ENCODE data around the gene GAPVD1. TPM values are rescaled to one million over a fixed set of nuclear protein-coding genes. Genes with fewer than 3 reads are reported as not detected.
A peak's percentile ranks its signal among the peaks of the same experiment; 100 is the strongest.
"Not testable (repeated sequence)": the region's sequence is repeated elsewhere in the genome, so short reads cannot be mapped to it uniquely, and the experiment has no call there.

The GAPVD1 gene
- polyA plus RNA-seq, 3 donors from 2014 or later: 18.1 to 53.3 (median 28.7) TPM

DNA sequence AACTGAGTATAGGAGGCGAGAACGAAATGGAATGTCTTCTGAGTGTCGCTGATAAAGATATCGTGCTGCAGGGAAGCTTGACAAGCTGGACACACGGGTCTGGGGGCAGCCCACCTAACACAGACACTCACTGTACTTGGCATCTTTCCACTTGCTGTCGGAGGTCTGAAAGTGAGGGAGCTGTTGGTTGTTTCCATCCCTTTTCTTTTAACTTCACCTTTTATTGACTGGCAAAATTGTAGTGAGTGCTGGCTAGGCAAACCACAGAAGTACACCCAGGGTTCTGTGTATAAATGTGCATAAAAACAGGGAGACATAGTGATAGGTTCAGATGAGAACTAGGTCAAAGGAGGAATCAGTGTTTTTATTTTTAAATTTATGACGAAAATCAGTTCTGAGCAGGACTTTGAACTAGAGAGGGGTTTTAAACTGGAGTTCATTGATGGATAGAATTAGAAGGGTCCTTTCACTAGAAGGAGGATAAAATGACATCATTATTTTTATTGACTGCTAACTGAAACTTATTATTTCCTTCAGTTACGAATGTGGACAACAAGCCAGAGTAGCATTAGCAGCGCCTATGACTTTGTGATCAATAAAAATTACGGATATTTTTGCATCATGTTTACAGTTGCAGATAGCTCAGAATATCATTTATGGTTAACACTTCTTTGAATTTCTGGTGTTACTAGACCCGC lies 817 bp downstream of the GAPVD1 start:
- Mint-ChIP-seq H3K36me3 (peaks cover 0 to 4% (median 0%) of the 10 kb centered on the region in 3 donors), H3K4me3 (peak overlapping the region; percentile 87 to 99 (median 97)), H3K4me1 (peaks cover 38 to 59% of the 10 kb centered on the region in 2 donors), H3K9me3 (no peaks in the 10 kb centered on the region), H3K27ac (peak overlapping the region; percentile 78 to 96 (median 92)), H3K27me3 (ENCODE audit: low read depth in 3 of 3) (peaks cover 7 to 10% (median 9%) of the 10 kb centered on the region in 3 donors)
- peak in 1 of 3 donors; percentile 19 for DNase-seq

DNA sequence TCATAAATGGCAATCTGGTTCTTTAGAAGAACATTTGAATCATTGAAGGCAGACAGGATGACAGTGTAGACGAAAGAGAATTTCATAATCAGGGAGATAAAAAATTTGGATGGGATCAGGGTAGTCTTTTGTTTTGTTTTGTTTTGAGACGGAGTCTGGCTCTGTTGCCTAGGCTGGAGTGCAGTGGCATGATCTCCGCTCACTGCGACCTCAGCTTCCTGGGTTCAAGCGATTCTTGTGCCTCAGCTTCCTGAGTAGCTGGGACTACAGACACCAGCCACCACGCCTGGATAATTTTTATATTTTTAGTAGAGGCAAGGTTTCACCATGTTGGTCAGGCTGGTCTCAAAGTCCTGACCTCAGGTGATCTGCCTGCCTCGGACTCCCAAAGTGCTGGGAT lies 2.4 kb downstream of the GAPVD1 start:
- H3K9me3 Mint-ChIP-seq; H3K36me3 Mint-ChIP-seq; DNase-seq; H3K27me3 Mint-ChIP-seq (ENCODE audit: low read depth in 3 of 3): not testable (repeated sequence)
- Mint-ChIP-seq H3K4me1 (peaks cover 46 to 70% of the 10 kb centered on the region in 2 donors), H3K27ac (peak overlapping the region in 4 of 6 donors; percentile 0 to 60 (median 50)), H3K4me3 (peak overlapping the region; percentile 2 to 42 (median 16))

GRCh38 chr9:125268394-125269013 lies 6.9 kb downstream of the GAPVD1 start:
- no peaks in the 10 kb centered on the region for H3K9me3 Mint-ChIP-seq
- peak overlapping the region in 2 of 6 donors; percentile 58 to 59 for H3K27ac Mint-ChIP-seq

GRCh38 chr9:125269014-125269397 lies 7.4 kb downstream of the GAPVD1 start:
- H3K4me3 Mint-ChIP-seq: no peak overlapping the region
- H3K4me1 Mint-ChIP-seq: peaks cover 25 to 59% of the 10 kb centered on the region in 2 donors
- H3K27me3 Mint-ChIP-seq (ENCODE audit: low read depth in 3 of 3): peaks cover 0 to 2% (median 0%) of the 10 kb centered on the region in 3 donors
- no peaks in the 10 kb centered on the region for H3K9me3 Mint-ChIP-seq
- peaks cover 0 to 4% (median 0%) of the 10 kb centered on the region in 3 donors for H3K36me3 Mint-ChIP-seq
- peak overlapping the region in 1 of 6 donors; percentile 40 for H3K27ac Mint-ChIP-seq
- no peak for DNase-seq

More at GRCh38 chr9:125268394-125269013, 6.9 kb downstream of the GAPVD1 start:
- H3K4me3 Mint-ChIP-seq: no peak overlapping the region
- peaks cover 0 to 7% (median 0%) of the 10 kb centered on the region in 3 donors for H3K36me3 Mint-ChIP-seq
- H3K4me1 Mint-ChIP-seq: peaks cover 28 to 62% of the 10 kb centered on the region in 2 donors
- peaks cover 0 to 2% (median 0%) of the 10 kb centered on the region in 3 donors for H3K27me3 Mint-ChIP-seq (ENCODE audit: low read depth in 3 of 3)
- DNase-seq: no peak

GRCh38 chr9:125271081-125271480 lies 9.5 kb downstream of the GAPVD1 start:
- Mint-ChIP-seq H3K9me3 (no peaks in the 10 kb centered on the region), H3K36me3 (peaks cover 0 to 3% (median 0%) of the 10 kb centered on the region in 3 donors), H3K4me3 (no peak overlapping the region), H3K27ac (no peak overlapping the region), H3K27me3 (ENCODE audit: low read depth in 3 of 3) (peaks cover 0 to 2% (median 0%) of the 10 kb centered on the region in 3 donors), H3K4me1 (peaks cover 17 to 39% of the 10 kb centered on the region in 2 donors)
- DNase-seq: no peak

GRCh38 chr9:125272697-125273096 lies 11.1 kb downstream of the GAPVD1 start:
- DNase-seq: no peak
- Mint-ChIP-seq H3K27ac (no peak overlapping the region), H3K36me3 (peaks cover 0 to 3% (median 0%) of the 10 kb centered on the region in 3 donors), H3K4me1 (peaks cover 21 to 39% of the 10 kb centered on the region in 2 donors), H3K27me3 (ENCODE audit: low read depth in 3 of 3) (peaks cover 0 to 2% (median 0%) of the 10 kb centered on the region in 3 donors), H3K9me3 (no peaks in the 10 kb centered on the region), H3K4me3 (no peak overlapping the region)

DNA sequence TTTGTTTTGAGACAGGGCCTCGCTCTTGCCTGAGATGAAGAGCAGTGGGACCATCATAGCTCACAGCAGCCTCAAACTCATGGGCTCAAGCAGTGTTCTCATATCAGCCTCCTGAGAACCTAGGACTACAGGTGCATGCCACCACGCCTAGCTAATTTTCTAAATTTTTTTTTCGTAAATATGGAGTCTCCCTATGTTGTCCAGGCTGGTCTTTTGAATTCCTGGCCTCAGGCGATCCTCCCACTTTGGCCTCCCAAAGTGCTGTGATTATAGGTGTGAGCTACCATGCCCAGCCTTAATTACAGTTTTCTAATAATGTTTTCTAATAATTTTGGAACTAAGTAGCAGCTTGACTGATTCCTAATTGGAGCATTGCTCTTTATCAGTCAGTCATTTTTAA lies 15.1 kb downstream of the GAPVD1 start:
- no peak overlapping the region for H3K27ac Mint-ChIP-seq
- no peaks in the 10 kb centered on the region for H3K36me3 Mint-ChIP-seq
- no peaks in the 10 kb centered on the region for H3K9me3 Mint-ChIP-seq
- H3K4me1 Mint-ChIP-seq: peaks cover 13 to 26% of the 10 kb centered on the region in 2 donors
- H3K27me3 Mint-ChIP-seq (ENCODE audit: low read depth in 3 of 3): peaks cover 0 to under 1% (median 0%) of the 10 kb centered on the region in 3 donors
- no peak overlapping the region for H3K4me3 Mint-ChIP-seq
- DNase-seq: no peak

DNA sequence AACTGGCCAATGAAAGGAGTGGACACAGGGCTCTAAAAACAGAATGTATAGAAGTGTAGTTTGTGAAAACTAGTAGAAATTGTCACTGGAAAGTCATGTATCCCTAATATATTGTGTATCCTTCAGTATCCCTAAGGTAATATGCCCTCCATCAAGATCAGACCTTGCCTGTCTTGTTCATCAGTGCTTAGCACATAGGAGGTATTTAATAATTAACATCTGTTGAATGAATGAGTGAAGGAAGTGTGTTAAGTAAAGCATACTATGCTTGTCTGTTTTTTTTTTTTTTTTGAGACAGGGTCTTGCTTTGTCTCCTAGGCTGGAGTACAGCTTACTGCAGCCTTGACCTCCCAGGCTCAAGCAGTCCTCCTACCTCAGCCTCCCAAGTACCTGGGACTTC lies 15.8 kb downstream of the GAPVD1 start:
- no peaks in the 10 kb centered on the region for H3K27me3 Mint-ChIP-seq (ENCODE audit: low read depth in 3 of 3)
- H3K36me3 Mint-ChIP-seq: no peaks in the 10 kb centered on the region
- H3K27ac Mint-ChIP-seq: no peak overlapping the region
- H3K4me1 Mint-ChIP-seq: peaks cover 15 to 23% of the 10 kb centered on the region in 2 donors
- no peak for DNase-seq
- no peak overlapping the region for H3K4me3 Mint-ChIP-seq
- H3K9me3 Mint-ChIP-seq: no peaks in the 10 kb centered on the region

DNA sequence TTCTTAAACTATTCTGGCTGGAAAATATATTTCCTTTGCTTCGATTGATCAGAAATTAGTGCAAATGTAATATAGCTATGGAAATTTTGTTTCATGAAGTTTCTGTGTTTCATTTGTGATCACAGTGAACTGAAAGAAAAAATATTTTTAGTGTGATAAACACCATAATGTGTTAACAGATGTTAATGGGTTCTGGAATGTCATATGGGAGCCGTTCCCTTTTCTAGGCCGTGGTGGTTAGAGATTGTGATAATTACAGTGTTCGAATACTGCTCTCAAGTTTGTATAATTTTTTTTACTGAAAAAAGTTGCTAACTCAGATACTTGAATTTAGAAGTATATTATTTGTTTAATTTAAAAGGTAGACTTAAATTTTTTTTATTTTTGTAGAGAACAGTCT lies 19.3 kb downstream of the GAPVD1 start:
- Mint-ChIP-seq H3K4me1 (peaks cover 13 to 22% of the 10 kb centered on the region in 2 donors), H3K36me3 (no peaks in the 10 kb centered on the region), H3K4me3 (no peak overlapping the region), H3K9me3 (no peaks in the 10 kb centered on the region), H3K27me3 (ENCODE audit: low read depth in 3 of 3) (no peaks in the 10 kb centered on the region), H3K27ac (no peak overlapping the region)
- DNase-seq: no peak

DNA sequence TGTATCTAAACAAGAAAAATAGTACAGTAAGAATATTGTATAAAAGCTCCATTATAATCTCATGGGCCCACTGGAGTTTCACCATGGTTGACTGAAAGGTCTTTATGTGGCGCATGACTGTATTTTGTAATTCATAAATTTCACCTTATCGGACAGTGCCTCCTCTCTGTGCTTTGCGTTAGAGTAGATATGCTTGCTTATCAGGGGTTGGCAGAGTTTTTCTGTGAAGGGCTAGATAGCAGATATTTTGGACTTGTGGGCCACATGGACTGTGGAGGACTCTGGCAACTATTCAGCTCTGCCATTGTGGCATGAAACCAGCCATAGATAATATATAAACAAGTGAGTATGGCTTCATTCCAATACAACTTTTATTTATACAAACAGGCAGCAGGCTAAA lies 23.2 kb downstream of the GAPVD1 start:
- Mint-ChIP-seq H3K27ac (no peak overlapping the region), H3K36me3 (no peaks in the 10 kb centered on the region), H3K4me3 (no peak overlapping the region), H3K27me3 (ENCODE audit: low read depth in 3 of 3) (no peaks in the 10 kb centered on the region), H3K9me3 (no peaks in the 10 kb centered on the region), H3K4me1 (peaks cover 14 to 27% of the 10 kb centered on the region in 2 donors)
- DNase-seq: no peak

GRCh38 chr9:125286935-125287433 lies 25.4 kb downstream of the GAPVD1 start:
- peaks cover 14 to 27% of the 10 kb centered on the region in 2 donors for H3K4me1 Mint-ChIP-seq
- H3K4me3 Mint-ChIP-seq; H3K9me3 Mint-ChIP-seq; H3K27me3 Mint-ChIP-seq (ENCODE audit: low read depth in 3 of 3); DNase-seq; H3K36me3 Mint-ChIP-seq; H3K27ac Mint-ChIP-seq: not testable (repeated sequence)

GRCh38 chr9:125293134-125293533 lies 31.5 kb downstream of the GAPVD1 start:
- H3K9me3 Mint-ChIP-seq: no peaks in the 10 kb centered on the region
- no peaks in the 10 kb centered on the region for H3K36me3 Mint-ChIP-seq
- H3K4me3 Mint-ChIP-seq: no peak overlapping the region
- H3K27ac Mint-ChIP-seq: no peak overlapping the region
- DNase-seq: no peak
- peaks cover 0 to 2% (median 0%) of the 10 kb centered on the region in 3 donors for H3K27me3 Mint-ChIP-seq (ENCODE audit: low read depth in 3 of 3)
- H3K4me1 Mint-ChIP-seq: peaks cover 9 to 14% of the 10 kb centered on the region in 2 donors

DNA sequence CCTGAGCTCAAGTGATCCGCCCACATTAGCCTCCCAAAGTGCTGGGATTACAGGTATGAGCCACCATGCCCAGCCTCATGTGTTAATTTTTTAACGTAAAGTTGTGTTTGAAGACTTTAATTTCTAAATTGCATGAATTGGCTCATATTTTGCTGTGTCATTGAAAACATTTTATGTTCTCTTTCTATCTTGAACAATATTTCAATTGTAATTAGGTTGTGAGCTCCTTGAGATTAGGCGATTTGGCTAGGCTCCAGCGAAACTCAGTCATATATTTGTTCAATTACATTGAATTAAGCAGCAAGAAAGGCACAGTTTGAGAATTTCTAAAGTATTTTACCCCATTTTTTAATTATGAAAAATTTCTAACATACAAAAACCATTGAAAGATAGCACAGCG lies 34.0 kb downstream of the GAPVD1 start:
- DNase-seq: no peak
- H3K27me3 Mint-ChIP-seq (ENCODE audit: low read depth in 3 of 3): peaks cover 0 to 2% (median 0%) of the 10 kb centered on the region in 3 donors
- no peak overlapping the region for H3K27ac Mint-ChIP-seq
- H3K4me1 Mint-ChIP-seq: peaks cover 9 to 20% of the 10 kb centered on the region in 2 donors
- H3K4me3 Mint-ChIP-seq: no peak overlapping the region
- no peaks in the 10 kb centered on the region for H3K9me3 Mint-ChIP-seq
- no peaks in the 10 kb centered on the region for H3K36me3 Mint-ChIP-seq

- Mint-ChIP-seq H3K36me3 (peaks cover 1% of the 10 kb centered on the region in 3 donors), H3K27me3 (ENCODE audit: low read depth in 3 of 3) (peaks cover 0 to 2% (median 0%) of the 10 kb centered on the region in 3 donors), H3K4me3 (no peak overlapping the region), H3K4me1 (peaks cover 9 to 20% of the 10 kb centered on the region in 2 donors), H3K27ac (peak overlapping the region in 1 of 6 donors; percentile 14), H3K9me3 (no peaks in the 10 kb centered on the region)
- DNase-seq: no peak
Observed at GRCh38 chr9:125296843-125297372, 35.3 kb downstream of the GAPVD1 start.
